Mucosa of rectum (tissue), 2 donors: ENCODE measurements around the gene SLC5A11.

ENCODE experiments used
- H3K27ac ChIP-seq, 2 donors: one replicate each; pipeline ENCODE4 v1.7.0; 2013; ENCODE audit warnings: inconsistent platforms in 2 of 2, low read depth in 2 of 2, low read length in 2 of 2
- H3K27me3 ChIP-seq, 2 donors: one replicate each; pipeline ENCODE4 v1.7.0; 2013; ENCODE audit warnings: low read length in 2 of 2; ENCODE audit not compliant: control insufficient read depth in 2 of 2, insufficient read depth in 2 of 2
- H3K36me3 ChIP-seq, 2 donors: one replicate each; pipeline ENCODE4 v1.7.0; 2013; ENCODE audit warnings: low read length in 2 of 2; ENCODE audit not compliant: control insufficient read depth in 2 of 2, insufficient read depth in 2 of 2
- H3K4me1 ChIP-seq, 2 donors: one replicate each; pipeline ENCODE4 v1.7.0; 2013; ENCODE audit warnings: low read length in 2 of 2, mild to moderate bottlenecking in 1 of 2; ENCODE audit not compliant: control insufficient read depth in 2 of 2, insufficient read depth in 2 of 2
- H3K4me3 ChIP-seq, 2 donors: one replicate each; pipeline ENCODE4 v1.7.0; 2013; ENCODE audit warnings: low read length in 2 of 2
- H3K9ac ChIP-seq, 2 donors: one replicate each; pipeline ENCODE4 v1.7.0; 2013; ENCODE audit warnings: low read length in 2 of 2, low read depth in 1 of 2, mild to moderate bottlenecking in 1 of 2
- H3K9me3 ChIP-seq, 2 donors: one replicate each; pipeline ENCODE4 v1.7.0; 2013; ENCODE audit warnings: low read length in 2 of 2; ENCODE audit not compliant: control insufficient read depth in 2 of 2
- donor health status: healthy.
- donor health status: Normal muscosa, but diverticular disease.

Gene SLC5A11

GRCh38 chr16:24955975-24956731, 110.4 kb downstream of the SLC5A11 start:
- Histone ChIP-seq H3K27ac (no peak overlapping the region), H3K27me3 (no peaks in the 10 kb centered on the region), H3K9ac (no peak overlapping the region), H3K4me1 (peaks cover 3 to 17% of the 10 kb centered on the region in 2 donors), H3K4me3 (no peak overlapping the region), H3K9me3 (no peaks in the 10 kb centered on the region), H3K36me3 (peaks cover 77% of the 10 kb centered on the region in 2 donors)

GRCh38 chr16:24957887-24958286, 112.1 kb downstream of the SLC5A11 start:
- no peak overlapping the region for H3K4me3 ChIP-seq
- peaks cover 62 to 74% of the 10 kb centered on the region in 2 donors for H3K36me3 ChIP-seq
- no peak overlapping the region for H3K27ac ChIP-seq

More at GRCh38 chr16:24957887-24958286, 112.1 kb downstream of the SLC5A11 start:
- H3K27me3 ChIP-seq = no peaks in the 10 kb centered on the region
- no peak overlapping the region for H3K9ac ChIP-seq
- H3K4me1 ChIP-seq = peaks cover 3 to 17% of the 10 kb centered on the region in 2 donors
- peaks cover 0 to 1% of the 10 kb centered on the region in 2 donors for H3K9me3 ChIP-seq
